CD14-positive monocyte (primary cell): ENCODE data around the gene FRS2. TPM values are rescaled to one million over a fixed set of nuclear protein-coding genes. Genes with fewer than 3 reads are reported as not detected.
"Not testable (repeated sequence)": the region's sequence is repeated elsewhere in the genome, so short reads cannot be mapped to it uniquely, and the experiment has no call there.

Experiments
- DNase-seq, 3 donors: peaks; one replicate each; pipeline ENCODE4 v3.0.0-alpha.2; 2011 to 2022
- H2AFZ ChIP-seq: 2 replicates; pipeline ENCODE4 v1.6.0; 2012; ENCODE audit warnings: mild to moderate bottlenecking, low read depth, low read length, inconsistent platforms; ENCODE audit not compliant: insufficient read depth, poor library complexity, severe bottlenecking
- H3K27ac ChIP-seq, 2 donors: 1 replicate in 1 of 2; 2 replicates in 1 of 2; pipeline ENCODE4 v1.5.1; 2012 to 2013; ENCODE audit warnings: low read length in 2 of 2, control low read depth in 1 of 2, inconsistent platforms in 1 of 2, low read depth in 1 of 2, mild to moderate bottlenecking in 1 of 2
- H3K27me3 ChIP-seq, 2 donors: one replicate each; pipeline versions ENCODE4 v1.6.0 to v1.6.1; 2011 to 2013; ENCODE audit warnings: low read length in 2 of 2; ENCODE audit not compliant: control insufficient read depth in 2 of 2, insufficient read depth in 2 of 2
- H3K36me3 ChIP-seq, 2 donors: replicated peaks in 1 of 2; 1 replicate in 1 of 2; 2 replicates in 1 of 2; pipeline versions ENCODE4 v1.5.1 to v1.6.1; 2012 to 2013; ENCODE audit warnings: low read length in 2 of 2, control low read depth in 1 of 2, inconsistent platforms in 1 of 2, mild to moderate bottlenecking in 1 of 2; ENCODE audit not compliant: insufficient read depth in 2 of 2, control insufficient read depth in 1 of 2
- H3K4me1 ChIP-seq, 2 donors: 1 replicate in 1 of 2; 2 replicates in 1 of 2; pipeline versions ENCODE4 v1.5.1 to v1.6.1; 2012 to 2013; ENCODE audit warnings: low read length in 2 of 2, control low read depth in 1 of 2, inconsistent platforms in 1 of 2, mild to moderate bottlenecking in 1 of 2, moderate library complexity in 1 of 2; ENCODE audit not compliant: insufficient read depth in 2 of 2, control insufficient read depth in 1 of 2
- H3K4me2 ChIP-seq: replicated peaks from 2 replicates; pipeline ENCODE3; 2012; ENCODE audit warnings: low read length, moderate library complexity, mild to moderate bottlenecking; ENCODE audit not compliant: poor library complexity, severe bottlenecking; ENCODE audit errors: extremely low read depth
- H3K4me3 ChIP-seq, 3 experiments: fragments of 200-600 bp in 1 of 3; sonication (generic) in 1 of 3; replicated peaks in 1 of 3; 1 replicate in 2 of 3; 2 replicates in 1 of 3; pipeline ENCODE4 v1.5.1; 2011 to 2013; ENCODE audit warnings: low read length in 3 of 3, mild to moderate bottlenecking in 3 of 3, control low read depth in 2 of 3, low read depth in 2 of 3, inconsistent platforms in 1 of 3, moderate library complexity in 1 of 3
- H3K79me2 ChIP-seq: 2 replicates; pipeline ENCODE4 v1.6.0; 2012; ENCODE audit warnings: mild to moderate bottlenecking, control low read depth, inconsistent platforms, low read length, moderate library complexity; ENCODE audit not compliant: insufficient read depth
- H3K9ac ChIP-seq: 2 replicates; pipeline ENCODE4 v1.6.0; 2017; ENCODE audit warnings: low read length, mild to moderate bottlenecking; ENCODE audit not compliant: insufficient read depth, poor library complexity, severe bottlenecking
- H3K9me3 ChIP-seq, 2 donors: replicated peaks in 1 of 2; 1 replicate in 1 of 2; 2 replicates in 1 of 2; pipeline versions ENCODE4 v1.5.1 to v1.6.1; 2012 to 2013; ENCODE audit warnings: low read length in 2 of 2, control low read depth in 1 of 2; ENCODE audit not compliant: control insufficient read depth in 1 of 2, insufficient read depth in 1 of 2
- H4K20me1 ChIP-seq: 2 replicates; pipeline ENCODE4 v1.6.0; 2012; ENCODE audit warnings: mild to moderate bottlenecking, low read length, control low read depth, moderate library complexity; ENCODE audit not compliant: insufficient read depth
- H3K27ac Mint-ChIP-seq, 7 donors: one replicate each; pipeline ENCODE4 v1.8.0; 2020; ENCODE audit warnings: mild to moderate bottlenecking in 7 of 7, mixed read lengths in 7 of 7, moderate library complexity in 6 of 7, inconsistent platforms in 2 of 7
- H3K27me3 Mint-ChIP-seq, 3 donors: one replicate each; pipeline ENCODE4 v1.8.0; 2021 to 2022; ENCODE audit warnings: low read depth in 3 of 3, mild to moderate bottlenecking in 3 of 3, mixed read lengths in 3 of 3, moderate library complexity in 3 of 3, inconsistent platforms in 1 of 3
- H3K36me3 Mint-ChIP-seq, 2 donors: one replicate each; pipeline ENCODE4 v1.8.0; 2020; ENCODE audit warnings: mixed read lengths in 2 of 2, inconsistent platforms in 1 of 2, mild to moderate bottlenecking in 1 of 2
- H3K4me1 Mint-ChIP-seq: one replicate; pipeline ENCODE4 v1.8.0; 2020; ENCODE audit warnings: mild to moderate bottlenecking, mixed read lengths
- H3K4me3 Mint-ChIP-seq, 2 donors: one replicate each; pipeline ENCODE4 v1.8.0; 2020; ENCODE audit warnings: mild to moderate bottlenecking in 2 of 2, mixed read lengths in 2 of 2, moderate library complexity in 1 of 2
- H3K9me3 Mint-ChIP-seq, 7 donors: one replicate each; pipeline ENCODE4 v1.8.0; 2020 to 2022; ENCODE audit warnings: mixed read lengths in 7 of 7, mild to moderate bottlenecking in 6 of 7, moderate library complexity in 6 of 7, inconsistent platforms in 2 of 7
- WGBS: methylation state at CpG from one replicate; pipeline ENCODE4 v1.1.5; 2013; ENCODE audit warnings: missing lambda C conversion rate; ENCODE audit not compliant: insufficient coverage; 5-methylcytosine and 5-hydroxymethylcytosine counted together
- intact Hi-C, 2 donors: fragments of 100-400 bp; cut with micrococcal nuclease; formaldehyde crosslinking; loops; one replicate each; pipeline versions ENCODE4 v1.15.0 to v1.15.1; 2023
- polyA plus RNA-seq, 3 donors: library from polyadenylated mRNA; depleted of rRNA in 1 of 3; unstranded in 2 of 3; stranded (reverse) in 1 of 3; fragments of 300-500 nt in 2 of 3; fragments of >200 nt in 1 of 3; fragmentation: Illumina TruSeq in 2 of 3; gene quantifications; 1 replicate in 2 of 3; 2 replicates in 1 of 3; pipeline ENCODE4 v1.2.3, GENCODE V29; 2012 to 2021
- TF ChIP-seq, protein P1 (sequence below): fragments of 200-600 bp; IDR thresholded peaks from one replicate; pipeline ENCODE4 v1.8.0; 2022; ENCODE audit warnings: antibody characterized with exemption, mild to moderate bottlenecking

Gene FRS2
- polyA plus RNA-seq, 3 donors = 6.8 to 13.6 (median 13.0) TPM

DNA sequence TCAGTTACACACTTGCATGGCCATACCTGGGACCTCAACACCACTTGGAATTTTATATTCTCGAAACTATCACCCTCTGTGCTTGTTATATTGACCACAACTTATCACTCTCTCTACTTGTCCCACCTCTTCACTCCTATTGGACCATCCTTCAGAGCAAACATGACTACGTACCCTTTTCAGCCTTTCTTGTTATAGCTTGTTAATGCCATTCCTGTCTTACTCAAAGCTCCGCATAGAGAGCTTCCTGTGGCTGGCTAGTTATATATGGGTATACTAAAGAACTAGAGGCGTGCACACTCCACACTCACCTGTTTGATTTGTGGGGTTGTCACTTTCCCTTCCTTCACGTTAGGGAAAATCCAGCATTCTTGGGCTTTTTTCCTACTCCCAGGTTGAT, 26.3 kb upstream of the FRS2 start:
- no peaks in the 10 kb centered on the region for H3K27me3 ChIP-seq
- no peaks in the 10 kb centered on the region for H3K9me3 ChIP-seq
- Mint-ChIP-seq H3K9me3 (peaks cover 0 to 7% (median 4%) of the 10 kb centered on the region in 7 donors), H3K27ac (no peak overlapping the region), H3K4me3 (no peak overlapping the region), H3K36me3 (no peaks in the 10 kb centered on the region), H3K27me3 (peaks cover 0 to 4% (median 0%) of the 10 kb centered on the region in 3 donors), H3K4me1 (no peaks in the 10 kb centered on the region)
- H3K79me2 ChIP-seq = no peaks in the 10 kb centered on the region
- H3K27ac ChIP-seq = no peak overlapping the region
- no peaks in the 10 kb centered on the region for H3K4me1 ChIP-seq
- 79% methylated on average over 2 of the region's 5 CpGs for WGBS
- no peaks in the 10 kb centered on the region for H3K36me3 ChIP-seq
- H3K4me2 ChIP-seq = no peak overlapping the region
- no peak overlapping the region for H3K4me3 ChIP-seq
- TF ChIP-seq, protein P1, sequence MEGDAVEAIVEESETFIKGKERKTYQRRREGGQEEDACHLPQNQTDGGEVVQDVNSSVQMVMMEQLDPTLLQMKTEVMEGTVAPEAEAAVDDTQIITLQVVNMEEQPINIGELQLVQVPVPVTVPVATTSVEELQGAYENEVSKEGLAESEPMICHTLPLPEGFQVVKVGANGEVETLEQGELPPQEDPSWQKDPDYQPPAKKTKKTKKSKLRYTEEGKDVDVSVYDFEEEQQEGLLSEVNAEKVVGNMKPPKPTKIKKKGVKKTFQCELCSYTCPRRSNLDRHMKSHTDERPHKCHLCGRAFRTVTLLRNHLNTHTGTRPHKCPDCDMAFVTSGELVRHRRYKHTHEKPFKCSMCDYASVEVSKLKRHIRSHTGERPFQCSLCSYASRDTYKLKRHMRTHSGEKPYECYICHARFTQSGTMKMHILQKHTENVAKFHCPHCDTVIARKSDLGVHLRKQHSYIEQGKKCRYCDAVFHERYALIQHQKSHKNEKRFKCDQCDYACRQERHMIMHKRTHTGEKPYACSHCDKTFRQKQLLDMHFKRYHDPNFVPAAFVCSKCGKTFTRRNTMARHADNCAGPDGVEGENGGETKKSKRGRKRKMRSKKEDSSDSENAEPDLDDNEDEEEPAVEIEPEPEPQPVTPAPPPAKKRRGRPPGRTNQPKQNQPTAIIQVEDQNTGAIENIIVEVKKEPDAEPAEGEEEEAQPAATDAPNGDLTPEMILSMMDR = no peak
- DNase-seq = no peak
- no peaks in the 10 kb centered on the region for H4K20me1 ChIP-seq
- H3K9ac ChIP-seq = no peak overlapping the region
- intact Hi-C loops = no loop called here
- no peak overlapping the region for H2AFZ ChIP-seq

DNA sequence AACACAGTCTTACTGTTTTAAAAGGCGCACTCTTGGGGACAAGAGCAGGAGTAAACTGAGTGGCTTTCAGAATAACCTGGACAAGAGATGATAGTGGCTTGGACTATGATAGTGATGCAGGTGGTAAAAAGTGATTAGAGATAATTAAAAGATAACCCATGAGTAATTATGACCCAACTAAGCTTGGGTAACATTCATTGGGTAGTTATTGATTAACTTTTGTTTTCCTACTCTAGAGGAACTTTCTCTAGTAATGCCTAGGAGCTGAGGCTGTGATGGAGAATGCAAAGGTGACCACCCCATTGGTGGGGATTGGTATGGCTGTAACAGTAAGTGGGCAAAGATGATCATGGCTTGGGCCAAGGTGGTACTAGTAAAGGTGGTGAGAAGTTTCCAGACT, 22.3 kb upstream of the FRS2 start:
- H3K79me2 ChIP-seq = no peaks in the 10 kb centered on the region
- H3K4me2 ChIP-seq = no peak overlapping the region
- H3K4me1 ChIP-seq = no peaks in the 10 kb centered on the region
- TF ChIP-seq, protein P1 = no peak
- WGBS = 100% methylated on average over 1 of the region's 1 CpG
- no peak overlapping the region for H3K27ac ChIP-seq
- intact Hi-C loops = no loop called here
- no peaks in the 10 kb centered on the region for H3K36me3 ChIP-seq
- Mint-ChIP-seq H3K9me3 (peaks cover 0 to 7% (median 4%) of the 10 kb centered on the region in 7 donors), H3K27ac (no peak overlapping the region), H3K4me1 (no peaks in the 10 kb centered on the region), H3K36me3 (no peaks in the 10 kb centered on the region), H3K27me3 (peaks cover 0 to 4% (median 2%) of the 10 kb centered on the region in 3 donors), H3K4me3 (no peak overlapping the region)
- H3K9me3 ChIP-seq = no peaks in the 10 kb centered on the region
- H3K27me3 ChIP-seq = no peaks in the 10 kb centered on the region
- H4K20me1 ChIP-seq = no peaks in the 10 kb centered on the region
- no peak overlapping the region for H2AFZ ChIP-seq
- H3K9ac ChIP-seq = no peak overlapping the region
- H3K4me3 ChIP-seq = no peak overlapping the region
- no peak for DNase-seq

DNA sequence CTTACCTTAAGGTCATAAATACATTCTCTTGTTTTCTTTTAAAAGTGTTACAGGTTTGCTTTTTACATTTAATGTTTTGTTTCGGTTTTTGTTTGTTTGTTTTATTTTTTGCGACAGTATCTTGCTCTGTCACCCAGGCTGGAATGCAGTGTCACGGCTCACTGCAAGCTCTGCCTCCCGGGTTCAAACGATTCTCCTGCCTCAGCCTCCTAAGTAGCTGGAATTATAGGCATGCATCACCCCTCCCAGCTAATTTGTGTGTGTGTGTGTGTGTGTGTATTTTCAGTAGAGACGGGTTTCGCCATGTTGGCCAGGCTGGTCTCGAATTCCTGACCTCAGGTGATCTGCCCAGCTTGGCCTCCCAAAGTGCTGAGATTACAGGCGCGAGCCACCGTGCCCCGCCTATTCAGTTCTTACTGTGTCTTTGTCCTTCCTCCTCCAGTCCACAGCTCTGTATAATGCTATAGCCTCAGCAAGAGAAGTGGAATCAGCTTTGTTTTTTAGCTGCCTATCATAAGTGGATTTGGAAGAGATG, 17.5 kb upstream of the FRS2 start:
- 93% methylated on average over 6 of the region's 12 CpGs for WGBS
- H3K27ac Mint-ChIP-seq, H3K4me3 Mint-ChIP-seq, H3K4me2 ChIP-seq, H3K36me3 ChIP-seq, H3K79me2 ChIP-seq, DNase-seq, H3K4me3 ChIP-seq, H3K27me3 ChIP-seq, intact Hi-C loops, H3K9me3 ChIP-seq, H3K27me3 Mint-ChIP-seq, H3K27ac ChIP-seq, H3K4me1 ChIP-seq, H3K9me3 Mint-ChIP-seq, H3K9ac ChIP-seq, H2AFZ ChIP-seq, H3K4me1 Mint-ChIP-seq, H4K20me1 ChIP-seq, H3K36me3 Mint-ChIP-seq: not testable (repeated sequence)
